ENCODE measurements around the gene DGKD.

GRCh38 chr2:233503481-233503880 lies 149.2 kb downstream of the DGKD start:
- TF ChIP-seq POLR2A (IDR thresholded peaks at IDR 0.05) (no peak), CTCF (IDR thresholded peaks at IDR 0.05) (no peak)
